Measurements from ENCODE around the gene EBLN1. TPM values are rescaled to one million over a fixed set of nuclear protein-coding genes. Genes with fewer than 3 reads are reported as not detected.

The EBLN1 gene
- total RNA-seq, 4 donors from 2014 or later: not detected

GRCh38 chr10:22231260-22231659 is 13.4 kb upstream of the EBLN1 start:
- H3K4me3 ChIP-seq: no peak overlapping the region
- WGBS, 2 donors (ENCODE audit: low coverage in 1 of 2): 71 to 86% methylated on average over 1 of the region's 1 CpG
- H3K27me3 ChIP-seq: peaks cover 5% of the 10 kb centered on the region
- in situ Hi-C loops (cut with MboI; ENCODE audit: low pct_ligation_motif_present in 1 of 4, low pct_unique_long_range_greater_than_20kb in 1 of 4, low sequenced_read_pairs in 3 of 4): loop anchor here in 1 of 4 donors (10.0 kb wide), 1 partner anchor 226 kb away; the partner anchor contains the start of gene DNAJC1
- TF ChIP-seq POLR2A (IDR thresholded peaks at IDR 0.05) (no peak), CTCF (IDR thresholded peaks at IDR 0.05) (no peak), POLR2AphosphoS5 (IDR thresholded peaks at IDR 0.05) (no peak), EP300 (IDR thresholded peaks at IDR 0.05; ENCODE audit: low read depth) (no peak)
- H3K36me3 ChIP-seq: no peaks in the 10 kb centered on the region
- peak overlapping the region in 1 of 4 donors; percentile 95 for H3K27ac ChIP-seq
- no peaks in the 10 kb centered on the region for H3K9me3 ChIP-seq
- DNase-seq: no peak
- peaks cover 0 to 16% (median 5%) of the 10 kb centered on the region in 4 donors for H3K4me1 ChIP-seq
- intact Hi-C loops (cut with DNase I; ENCODE audit: low total_unique reads): no loop called here

GRCh38 chr10:22230158-22230833 is 12.5 kb upstream of the EBLN1 start:
- in situ Hi-C loops (cut with MboI; ENCODE audit: low pct_ligation_motif_present in 1 of 4, low pct_unique_long_range_greater_than_20kb in 1 of 4, low sequenced_read_pairs in 3 of 4): loop anchor here in 1 of 4 donors (10.0 kb wide), 1 partner anchor 225 kb away; the partner anchor contains the start of gene DNAJC1
- DNase-seq: no peak
- peak overlapping the region; percentile 89 to 95 (median 91) for H3K27ac ChIP-seq

GRCh38 chr10:22229802-22230157 is 12.0 kb upstream of the EBLN1 start:
- intact Hi-C loops (cut with DNase I; ENCODE audit: low total_unique reads): no loop called here
- WGBS, 2 donors (ENCODE audit: low coverage in 1 of 2): 2% methylated on average over 6 of the region's 6 CpGs
- Histone ChIP-seq H3K27me3 (peaks cover 5% of the 10 kb centered on the region), H3K9me3 (no peaks in the 10 kb centered on the region), H3K27ac (peak overlapping the region; percentile 89 to 95 (median 91)), H3K4me1 (peaks cover 0 to 16% (median 5%) of the 10 kb centered on the region in 4 donors), H3K4me3 (peak overlapping the region in 3 of 4 donors; percentile 66 to 95 (median 77)), H3K36me3 (no peaks in the 10 kb centered on the region)
- in situ Hi-C loops (cut with MboI; ENCODE audit: low pct_ligation_motif_present in 1 of 4, low pct_unique_long_range_greater_than_20kb in 1 of 4, low sequenced_read_pairs in 3 of 4): loop anchor here in 2 of 4 donors (10.0 kb wide), 1 partner anchor 225 kb away; the partner anchor contains the start of gene DNAJC1 (in 2 of the 2)
- no peak for TF ChIP-seq CTCF (IDR thresholded peaks at IDR 0.05)
- TF ChIP-seq EP300 (IDR thresholded peaks at IDR 0.05; ENCODE audit: low read depth): no peak
- no peak for TF ChIP-seq POLR2AphosphoS5 (IDR thresholded peaks at IDR 0.05)
- no peak for TF ChIP-seq POLR2A (IDR thresholded peaks at IDR 0.05)
- DNase-seq: no peak

More at GRCh38 chr10:22230158-22230833, 12.5 kb upstream of the EBLN1 start:
- WGBS, 2 donors (ENCODE audit: low coverage in 1 of 2): 0 to 1% methylated on average over 20 of the region's 20 CpGs
- intact Hi-C loops (cut with DNase I; ENCODE audit: low total_unique reads): no loop called here
- H3K4me3 ChIP-seq: peak overlapping the region; percentile 4 to 95 (median 72)
- H3K9me3 ChIP-seq: no peaks in the 10 kb centered on the region
- H3K36me3 ChIP-seq: no peaks in the 10 kb centered on the region
- TF ChIP-seq POLR2A (IDR thresholded peaks at IDR 0.05) (no peak), CTCF (IDR thresholded peaks at IDR 0.05) (no peak), EP300 (IDR thresholded peaks at IDR 0.05; ENCODE audit: low read depth) (no peak), POLR2AphosphoS5 (IDR thresholded peaks at IDR 0.05) (peak; percentile 9 to 30 (median 26))
- peaks cover under 1% of the 10 kb centered on the region for H3K27me3 ChIP-seq
- H3K4me1 ChIP-seq: peaks cover 0 to 16% (median 5%) of the 10 kb centered on the region in 4 donors

- WGBS, 2 donors (ENCODE audit: low coverage in 1 of 2): 0 to 1% methylated on average over 9 to 48 of the region's 65 CpGs
- H3K9me3 ChIP-seq: no peaks in the 10 kb centered on the region
- peaks cover 0 to 16% (median 5%) of the 10 kb centered on the region in 4 donors for H3K4me1 ChIP-seq
- H3K27me3 ChIP-seq: peaks cover 5% of the 10 kb centered on the region
- peak; percentile 83 for DNase-seq
- in situ Hi-C loops (cut with MboI; ENCODE audit: low pct_ligation_motif_present in 1 of 4, low pct_unique_long_range_greater_than_20kb in 1 of 4, low sequenced_read_pairs in 3 of 4) (loop anchor here in 1 of 4 donors (10.0 kb wide), 1 partner anchor 224 kb away; the partner anchor contains the start of gene DNAJC1), intact Hi-C loops (cut with DNase I; ENCODE audit: low total_unique reads) (no loop called here)
- peak overlapping the region; percentile 89 to 95 (median 91) for H3K27ac ChIP-seq
- H3K36me3 ChIP-seq: no peaks in the 10 kb centered on the region
- peak overlapping the region; percentile 66 to 95 (median 80) for H3K4me3 ChIP-seq
- TF ChIP-seq POLR2AphosphoS5 (IDR thresholded peaks at IDR 0.05) (peak in 2 of 3 donors; percentile 14 to 58), EP300 (IDR thresholded peaks at IDR 0.05; ENCODE audit: low read depth) (no peak), CTCF (IDR thresholded peaks at IDR 0.05) (peak in 1 of 5 experiments; percentile 9), POLR2A (IDR thresholded peaks at IDR 0.05) (peak; percentile 32)
These were observed 11.4 kb upstream of the EBLN1 start for GRCh38 chr10:22228943-22229801.

Measured in transverse colon (tissue), 4 donors.